ENCODE results near the gene RGL4. TPM values are rescaled to one million over a fixed set of nuclear protein-coding genes. Genes with fewer than 3 reads are reported as not detected.

RGL4 gene
- total RNA-seq, 4 donors from 2014 or later: 0.11 to 0.50 TPM; not detected in 2

- Histone ChIP-seq H3K9me3 (no peaks in the 10 kb centered on the region), H3K36me3 (peaks cover 10 to 43% (median 38%) of the 10 kb centered on the region in 4 donors), H3K4me3 (peak overlapping the region; percentile 86 to 92 (median 90)), H3K4me1 (peaks cover 10 to 24% (median 22%) of the 10 kb centered on the region in 4 donors), H3K27ac (replicated peaks in 1 of 4) (peak overlapping the region in 1 of 4 donors; percentile 83), H3K27me3 (no peaks in the 10 kb centered on the region)
- intact Hi-C loops (cut with DNase I): loop anchor here (5.0 kb wide), 1 partner anchor 36 kb away; the partner anchor contains the start of genes VPREB3 and ZNF70
- DNase-seq (ENCODE audit: extremely low spot score): no peak
- no peak for TF ChIP-seq POLR2A (IDR thresholded peaks at IDR 0.05; ENCODE audit: low read depth)
- TF ChIP-seq CTCF (IDR thresholded peaks at IDR 0.05): no peak
- no peak for TF ChIP-seq EP300 (IDR thresholded peaks at IDR 0.05)
- no peak for TF ChIP-seq POLR2AphosphoS5 (IDR thresholded peaks at IDR 0.05)
- 80% methylated on average over 18 of the region's 18 CpGs for WGBS
Observed at GRCh38 chr22:23715806-23716375, 25.1 kb downstream of the RGL4 start.

- Histone ChIP-seq H3K4me3 (peak overlapping the region; percentile 86 to 92 (median 90)), H3K27me3 (no peaks in the 10 kb centered on the region), H3K36me3 (peaks cover 10 to 30% (median 28%) of the 10 kb centered on the region in 4 donors), H3K4me1 (peaks cover 10 to 24% (median 22%) of the 10 kb centered on the region in 4 donors), H3K9me3 (no peaks in the 10 kb centered on the region), H3K27ac (replicated peaks in 1 of 4) (peak overlapping the region; percentile 62 to 83 (median 77))
- intact Hi-C loops (cut with DNase I): loop anchor here (5.0 kb wide), 1 partner anchor 35 kb away; the partner anchor contains the start of genes VPREB3 and ZNF70
- TF ChIP-seq POLR2AphosphoS5 (IDR thresholded peaks at IDR 0.05) (peak; percentile 95 to 97), POLR2A (IDR thresholded peaks at IDR 0.05; ENCODE audit: low read depth) (peak; percentile 39), EP300 (IDR thresholded peaks at IDR 0.05) (no peak), CTCF (IDR thresholded peaks at IDR 0.05) (no peak)
- 9% methylated on average over 40 of the region's 84 CpGs for WGBS
- no peak for DNase-seq (ENCODE audit: extremely low spot score)
Observed at GRCh38 chr22:23716811-23717801, 26.3 kb downstream of the RGL4 start.

GRCh38 chr22:23718371-23719165 is 27.8 kb downstream of the RGL4 start:
- Histone ChIP-seq H3K27ac (replicated peaks in 1 of 4) (no peak overlapping the region), H3K4me3 (no peak overlapping the region), H3K4me1 (peaks cover 10 to 24% (median 22%) of the 10 kb centered on the region in 4 donors), H3K27me3 (no peaks in the 10 kb centered on the region), H3K36me3 (peaks cover 0 to 16% (median 15%) of the 10 kb centered on the region in 4 donors), H3K9me3 (no peaks in the 10 kb centered on the region)
- TF ChIP-seq EP300 (IDR thresholded peaks at IDR 0.05) (no peak), POLR2A (IDR thresholded peaks at IDR 0.05; ENCODE audit: low read depth) (no peak), CTCF (IDR thresholded peaks at IDR 0.05) (no peak), POLR2AphosphoS5 (IDR thresholded peaks at IDR 0.05) (no peak)
- intact Hi-C loops (cut with DNase I): loop anchor here (5.0 kb wide), 1 partner anchor 34 kb away; the partner anchor contains the start of genes VPREB3 and ZNF70
- WGBS: 87% methylated on average over 17 of the region's 17 CpGs
- no peak for DNase-seq (ENCODE audit: extremely low spot score)

GRCh38 chr22:23720855-23721254 is 30.0 kb downstream of the RGL4 start:
- Histone ChIP-seq H3K4me1 (peaks cover 8 to 16% (median 14%) of the 10 kb centered on the region in 4 donors), H3K27me3 (no peaks in the 10 kb centered on the region), H3K27ac (replicated peaks in 1 of 4) (no peak overlapping the region), H3K4me3 (no peak overlapping the region), H3K36me3 (no peaks in the 10 kb centered on the region), H3K9me3 (no peaks in the 10 kb centered on the region)
- no peak for DNase-seq (ENCODE audit: extremely low spot score)
- intact Hi-C loops (cut with DNase I): no loop called here
- 56% methylated on average over 6 of the region's 6 CpGs for WGBS
- TF ChIP-seq POLR2AphosphoS5 (IDR thresholded peaks at IDR 0.05) (no peak), POLR2A (IDR thresholded peaks at IDR 0.05; ENCODE audit: low read depth) (no peak), CTCF (IDR thresholded peaks at IDR 0.05) (no peak), EP300 (IDR thresholded peaks at IDR 0.05) (no peak)
